ENCODE data around the gene SELENOW. TPM values are rescaled to one million over a fixed set of nuclear protein-coding genes. Genes with fewer than 3 reads are reported as not detected.
A peak's percentile ranks its signal among the peaks of the same experiment; 100 is the strongest.

SELENOW gene
- total and polyA plus RNA-seq, 2 of the 4 experiments (the other 2 are of a cell fraction): 61.3 to 217 TPM

GRCh38 chr19:47802521-47803043 lies 24.1 kb downstream of the SELENOW start:
- Histone ChIP-seq H3K9me3 (ENCODE audit: control insufficient read depth, insufficient read depth, low read length) (no peaks in the 10 kb centered on the region), H2BK120ac (ENCODE audit: low read depth, low read length) (no peak overlapping the region), H3K36me3 (ENCODE audit: control insufficient read depth, insufficient read depth, low read length) (no peaks in the 10 kb centered on the region), H2BK20ac (ENCODE audit: low read depth, low read length) (no peak overlapping the region), H3K14ac (replicated peaks; ENCODE audit: low read depth, low read length) (no peak overlapping the region), H3K4me3 (ENCODE audit: insufficient read depth, low read depth, low read length) (no peak overlapping the region), H4K5ac (ENCODE audit: low read depth, low read length) (no peak overlapping the region), H4K20me1 (ENCODE audit: insufficient read depth, low read length) (no peaks in the 10 kb centered on the region; the same call in 1 of the 2 replicates), H2AK9ac (replicated peaks; ENCODE audit: low read depth, low read length, poor library complexity) (peak overlapping the region; percentile 50), H3K4me2 (ENCODE audit: low read depth, low read length) (no peak overlapping the region), H4K8ac (ENCODE audit: low read depth in 2 of 2, low read length in 2 of 2) (no peak overlapping the region), H3K9me1 (ENCODE audit: insufficient read depth, low read length) (no peaks in the 10 kb centered on the region), H3K23ac (ENCODE audit: low read depth, low read length) (no peak overlapping the region), H3K27me3 (ENCODE audit: control insufficient read depth, insufficient read depth, low read length) (peaks cover 7% of the 10 kb centered on the region), H2AK5ac (ENCODE audit: low read depth, low read length) (no peak overlapping the region), H3K27ac (ENCODE audit: insufficient read depth, low read length) (no peak overlapping the region), H3K9ac (ENCODE audit: low read depth, low read length) (no peak overlapping the region), H3K18ac (ENCODE audit: low read depth, low read length) (no peak overlapping the region), H2BK5ac (ENCODE audit: low read depth, low read length, poor library complexity, severe bottlenecking) (no peak overlapping the region), H4K91ac (ENCODE audit: insufficient read depth, low read depth, low read length) (no peak overlapping the region), H2BK15ac (ENCODE audit: low read depth, low read length) (no peak overlapping the region), H3K4me1 (ENCODE audit: control insufficient read depth, insufficient read depth, low read length) (no peaks in the 10 kb centered on the region), H2AFZ (replicated peaks; ENCODE audit: low read length, poor library complexity) (no peak overlapping the region), H3K56ac (ENCODE audit: extremely low read depth, insufficient read depth, low read length) (no peak overlapping the region), H3K4ac (ENCODE audit: low read depth, low read length) (no peak overlapping the region), H3K79me1 (ENCODE audit: low read depth in 1 of 2, low read length in 2 of 2) (no peaks in the 10 kb centered on the region)
- BruUV-seq (replicated peaks): no TSS peak
- in situ Hi-C loops (cut with MboI; ENCODE audit: low sequenced_read_pairs) (no loop called here), dilution Hi-C loops (cut with HindIII; ENCODE audit: low sequenced_read_pairs, unreplicated experiment) (no loop called here), intact Hi-C loops (cut with micrococcal nuclease) (no loop called here)
- 89% methylated on average over 2 of the region's 25 CpGs; no CpG with 5 or more reads in 1 of the 2 experiments for WGBS, 2 experiments (ENCODE audit: extremely low coverage in 2 of 2, insufficient read length in 1 of 2)
- ChIA-PET POLR2A (ENCODE audit: unreplicated experiment) (no interaction called here), CTCF (no interaction called here)
- ATAC-seq (ENCODE audit: low read depth) (no peak), DNase-seq (no peak)
- TF ChIP-seq RAD21 (IDR thresholded peaks at IDR 0.05; ENCODE audit: low read length) (no peak), MXI1 (IDR thresholded peaks at IDR 0.05; ENCODE audit: borderline replicate concordance, low read depth, low read length) (no peak), FOS (IDR thresholded peaks at IDR 0.05; ENCODE audit: low read depth, low read length) (no peak), RFX5 (IDR thresholded peaks at IDR 0.05; ENCODE audit: low read depth, low read length) (no peak), SMC3 (IDR thresholded peaks at IDR 0.05; ENCODE audit: low read depth, low read length) (no peak), CTCF (conservative IDR thresholded peaks at IDR 0.05; ENCODE audit: low read depth, low read length) (no peak), RCOR1 (IDR thresholded peaks at IDR 0.05; ENCODE audit: insufficient replicate concordance, low read length) (no peak), NFE2L2 (IDR thresholded peaks at IDR 0.05; ENCODE audit: low read depth, low read length) (no peak), MAZ (IDR thresholded peaks at IDR 0.05; ENCODE audit: borderline replicate concordance, low read depth, low read length) (no peak), CHD1 (IDR thresholded peaks at IDR 0.05; ENCODE audit: low read depth, low read length) (no peak), POLR2A (IDR thresholded peaks at IDR 0.05; ENCODE audit: low read depth, low read length) (no peak), USF2 (IDR thresholded peaks at IDR 0.05; ENCODE audit: low read depth, low read length) (no peak), CEBPB (IDR thresholded peaks at IDR 0.05; ENCODE audit: low read depth, low read length) (no peak), ELK1 (IDR thresholded peaks at IDR 0.05; ENCODE audit: borderline replicate concordance, low read depth, low read length) (no peak), MAFK (IDR thresholded peaks at IDR 0.05; ENCODE audit: low read depth, low read length) (no peak), BHLHE40 (IDR thresholded peaks at IDR 0.05; ENCODE audit: low read depth, low read length) (no peak)

All from IMR-90 (cell line).